CD4-positive, alpha-beta T cell treated with Interleukin-17A for 4 hours (primary cell): Measurements from ENCODE around the gene SEPTIN2.
"Not testable (repeated sequence)": the region's sequence is repeated elsewhere in the genome, so short reads cannot be mapped to it uniquely, and the experiment has no call there.

ENCODE experiments used
- DNase-seq: peaks from one replicate; pipeline ENCODE4 v3.0.0-alpha.2; 2020; ENCODE audit warnings: mixed read lengths

SEPTIN2 gene

GRCh38 chr2:241390301-241391206 is 74.8 kb downstream of the SEPTIN2 start:
- DNase-seq, result no peak

DNA sequence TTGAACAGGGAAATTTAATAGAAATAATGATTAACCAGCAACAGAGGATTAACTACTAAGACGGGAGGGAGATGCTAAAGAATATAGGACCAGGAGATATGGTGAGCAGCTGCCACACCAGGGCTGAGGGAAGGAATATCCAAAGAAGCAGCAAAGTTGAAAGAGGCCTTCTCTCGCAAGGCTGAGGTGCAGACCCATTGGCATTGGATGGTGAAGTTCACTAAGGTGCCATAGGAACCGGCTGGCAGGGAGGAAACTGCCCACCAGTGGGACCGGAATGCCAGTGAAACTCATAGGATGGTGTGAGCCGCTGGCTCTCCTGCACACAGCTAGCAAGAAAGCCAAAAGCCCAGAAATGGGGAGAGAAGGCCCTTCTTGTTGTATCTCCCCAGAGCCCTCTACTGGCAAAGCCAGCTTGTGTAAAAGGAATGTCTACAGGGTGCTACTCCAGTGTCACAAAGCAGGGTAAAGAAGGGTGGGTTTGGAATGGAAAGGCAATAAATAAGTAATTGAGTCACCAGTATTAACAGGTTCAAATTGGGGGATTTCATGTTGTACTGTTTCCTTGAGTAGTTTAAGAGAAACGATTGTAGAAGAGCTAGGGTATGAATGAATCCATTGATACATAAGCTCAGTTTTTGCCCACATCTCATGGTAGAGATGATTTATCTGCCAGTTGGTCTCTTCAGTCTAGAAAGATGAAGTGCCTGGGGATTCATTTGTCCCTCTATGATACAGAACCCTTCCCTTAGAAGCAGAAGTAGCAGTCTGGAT is 76.4 kb downstream of the SEPTIN2 start:
- peak; percentile 30 for DNase-seq

- not testable (repeated sequence) for DNase-seq
Observed at GRCh38 chr2:241392753-241393152, 77.0 kb downstream of the SEPTIN2 start.

DNA sequence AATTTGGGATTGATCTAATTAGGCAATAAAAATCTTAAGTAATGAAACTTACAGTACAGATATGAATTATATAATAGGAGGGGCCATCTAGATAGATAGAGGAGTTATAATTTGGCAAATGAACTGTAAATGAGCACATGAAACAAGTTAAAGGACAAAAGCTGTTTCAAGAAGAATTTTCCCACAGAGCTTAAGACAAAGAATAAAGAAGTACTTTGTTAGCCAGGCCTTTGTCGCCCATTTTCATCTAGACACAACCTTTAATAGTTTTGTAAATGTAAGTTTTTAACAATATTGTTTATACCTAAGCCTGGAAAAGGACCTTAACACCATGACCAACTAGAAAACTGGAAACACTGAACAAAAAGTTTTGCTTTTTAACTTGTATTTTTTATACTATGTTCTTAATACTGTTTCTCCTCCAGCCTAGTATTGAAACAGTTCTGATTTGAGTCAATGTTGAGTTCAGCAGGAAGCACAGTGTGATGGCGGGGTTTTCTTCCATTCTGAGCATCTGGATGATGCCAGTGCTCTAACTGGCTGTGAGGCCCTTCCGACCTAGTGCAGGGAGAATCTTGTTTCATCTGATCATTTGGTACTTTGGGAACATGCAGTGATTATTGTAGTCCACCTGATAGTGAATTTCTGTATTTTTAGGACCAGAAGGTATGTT is 77.9 kb downstream of the SEPTIN2 start:
- no peak for DNase-seq

- DNase-seq, result not testable (repeated sequence)
Observed at GRCh38 chr2:241396809-241397208, 81.1 kb downstream of the SEPTIN2 start.

DNA sequence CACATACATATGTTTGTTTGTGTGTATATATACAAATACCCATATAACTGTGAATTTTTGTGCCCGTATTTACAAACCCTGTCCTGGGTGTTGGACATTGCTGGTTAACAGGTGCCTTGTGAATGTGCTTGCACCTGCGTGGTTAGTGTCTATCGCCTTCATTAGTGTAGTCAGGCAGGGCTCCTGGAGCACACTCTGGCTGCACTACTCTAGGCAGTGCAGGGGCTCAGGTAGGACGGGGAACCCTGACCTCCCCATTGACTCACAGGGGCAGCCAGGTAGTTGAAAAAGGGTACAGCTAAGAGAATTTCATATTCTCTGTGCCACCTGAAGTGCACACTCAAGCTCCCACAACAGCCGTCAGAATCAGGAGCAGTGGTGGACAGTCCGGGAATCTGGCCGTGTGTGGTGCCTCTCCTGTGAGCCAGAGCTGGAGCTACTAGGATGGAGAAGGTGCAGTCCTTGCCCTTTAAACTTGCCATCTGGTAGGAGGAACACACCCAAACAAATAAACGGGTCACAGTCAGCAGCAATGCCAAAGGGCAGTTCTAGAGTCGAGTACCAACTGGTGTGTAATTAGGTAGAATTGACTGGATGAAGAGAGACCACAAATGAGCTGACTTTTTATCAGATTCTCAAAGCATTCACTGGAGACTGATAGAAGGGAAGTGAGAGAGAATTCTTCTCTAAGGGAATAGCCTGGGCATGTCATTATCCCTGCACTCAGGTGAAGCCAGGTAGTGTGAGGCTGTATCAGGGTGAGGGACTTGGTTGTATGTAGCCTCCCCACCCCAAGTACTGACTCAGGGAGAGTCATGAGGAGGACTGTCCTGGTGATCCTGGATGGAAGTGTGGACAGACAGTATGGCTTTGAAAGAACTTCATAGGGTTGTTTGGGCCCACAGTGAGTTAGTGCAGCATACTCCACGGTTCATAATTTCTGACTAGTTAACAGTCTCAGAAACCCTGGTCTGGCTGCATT is 84.5 kb downstream of the SEPTIN2 start:
- DNase-seq, result no peak
